22Rv1 (cell line): ENCODE results near the gene NAV2.

Experiments
- H3K27ac ChIP-seq: fragments of 450-650 bp; 2 replicates; pipeline ENCODE4 v1.5.1; 2017
- CTCF ChIP-seq: fragments of 450-650 bp; IDR thresholded peaks from 2 replicates; pipeline ENCODE4 v1.5.1; 2017; ENCODE audit warnings: mild to moderate bottlenecking
- ZFX ChIP-seq: fragments of 450-650 bp; IDR thresholded peaks from 2 replicates; pipeline ENCODE4 v1.6.1; 2017; ENCODE audit warnings: antibody characterized with exemption, borderline replicate concordance

Gene NAV2

GRCh38 chr11:19970944-19971343 lies 258.3 kb downstream of the NAV2 start:
- no peak overlapping the region for H3K27ac ChIP-seq
- TF ChIP-seq CTCF (no peak), ZFX (no peak)

DNA sequence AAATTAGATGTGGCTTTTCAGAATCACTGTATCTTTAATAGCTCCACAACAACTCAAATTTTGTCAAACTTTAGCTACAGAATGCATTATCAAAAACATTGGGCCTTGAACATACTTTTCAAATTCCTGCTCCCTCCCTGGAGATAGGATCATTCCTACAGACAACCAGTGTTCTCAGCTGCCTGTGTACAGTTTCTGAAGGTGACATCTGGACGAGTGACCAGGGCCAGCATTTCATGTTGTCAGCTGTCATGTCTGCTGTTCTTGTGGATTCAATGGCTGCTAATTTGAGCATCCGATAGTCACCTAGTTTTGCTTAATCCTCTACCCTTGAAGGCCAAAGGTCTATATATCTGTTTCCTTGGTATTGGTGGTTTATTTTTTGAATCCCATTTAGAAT lies 259.5 kb downstream of the NAV2 start:
- TF ChIP-seq CTCF (no peak), ZFX (no peak)
- no peak overlapping the region for H3K27ac ChIP-seq

DNA sequence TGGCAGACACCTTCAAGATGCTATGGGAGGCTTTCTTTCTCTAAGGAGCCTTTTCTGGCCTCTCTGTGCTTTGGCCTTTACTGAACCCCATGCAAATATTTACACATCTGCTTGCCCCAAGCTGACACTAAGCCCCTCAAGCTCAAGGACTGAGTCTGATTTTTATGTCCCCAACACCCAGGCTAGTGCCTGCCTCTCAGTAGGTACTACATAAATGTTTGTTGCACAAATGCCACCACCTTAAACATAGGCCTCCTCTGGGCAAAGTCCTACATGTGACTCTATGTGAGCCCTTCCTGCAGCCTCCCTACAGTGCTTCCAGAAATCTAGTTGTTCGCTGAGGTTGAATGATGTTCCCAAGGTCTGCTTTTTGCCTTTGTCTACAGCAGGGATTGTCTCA lies 260.0 kb downstream of the NAV2 start:
- H3K27ac ChIP-seq = no peak overlapping the region
- TF ChIP-seq ZFX (no peak), CTCF (no peak)

GRCh38 chr11:19973136-19973635 lies 260.5 kb downstream of the NAV2 start:
- TF ChIP-seq CTCF (no peak), ZFX (no peak)
- H3K27ac ChIP-seq = no peak overlapping the region

- no peak overlapping the region for H3K27ac ChIP-seq
- no peak for TF ChIP-seq CTCF
- no peak for TF ChIP-seq ZFX
These were observed 262.2 kb downstream of the NAV2 start for GRCh38 chr11:19974886-19975285.

DNA sequence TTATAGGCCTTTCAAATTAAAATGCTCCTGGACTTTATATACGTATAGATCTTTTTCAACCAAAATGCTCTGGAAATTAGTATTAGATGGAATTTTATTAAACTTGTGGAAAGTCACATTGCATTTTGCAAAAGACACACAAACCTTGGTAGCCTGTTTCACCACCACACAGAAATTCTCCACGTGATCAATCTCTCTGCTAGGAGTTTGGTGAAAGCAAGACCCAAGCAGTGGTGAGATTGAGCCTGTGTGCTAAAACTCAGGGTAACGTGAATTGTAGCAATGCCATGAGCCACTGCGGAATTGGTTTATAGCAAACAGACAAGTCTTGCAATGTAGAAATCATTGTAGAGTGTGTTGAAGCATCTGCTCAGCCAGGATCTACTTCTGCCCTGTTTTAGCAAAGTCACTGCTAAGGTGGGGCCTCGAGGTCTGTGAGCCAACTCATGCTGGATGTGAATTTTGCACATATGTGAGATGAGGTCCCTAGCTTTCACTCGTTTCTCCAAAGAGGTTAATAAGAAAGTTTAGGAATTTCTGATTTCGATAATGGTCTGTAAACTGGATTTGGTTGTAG lies 262.9 kb downstream of the NAV2 start:
- no peak overlapping the region for H3K27ac ChIP-seq
- TF ChIP-seq CTCF = no peak
- no peak for TF ChIP-seq ZFX

DNA sequence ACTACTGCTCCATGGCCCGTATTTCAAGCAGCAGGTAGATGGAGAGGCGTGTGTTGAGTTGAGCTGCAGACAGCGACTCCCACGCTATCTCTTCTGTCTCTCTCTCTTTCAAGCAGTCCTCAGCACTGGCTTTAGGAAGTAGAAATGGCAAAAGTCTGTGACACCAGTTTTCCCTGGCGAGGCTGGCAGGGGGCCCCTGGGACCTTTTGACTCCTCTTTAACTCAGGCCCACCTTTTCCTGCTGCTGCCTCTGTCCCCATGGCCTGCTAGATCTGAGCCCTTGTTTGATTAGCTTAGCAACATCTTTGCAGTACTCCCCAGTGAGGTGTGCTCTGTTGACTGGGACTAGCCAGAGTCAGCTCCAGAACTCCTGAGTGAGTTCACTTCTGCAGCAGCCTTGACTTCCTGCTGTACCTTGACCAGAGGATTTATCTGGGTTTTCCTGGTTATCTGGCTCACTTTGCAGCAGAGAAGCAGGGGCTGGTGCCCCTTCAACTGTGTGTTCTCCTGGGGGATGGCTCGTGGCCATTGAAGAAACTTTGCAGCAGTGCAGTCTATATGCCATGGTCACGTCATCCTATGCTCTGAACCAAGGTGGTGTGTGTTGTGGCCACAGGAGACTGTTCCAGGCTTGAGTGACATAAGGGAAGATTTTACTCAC lies 263.8 kb downstream of the NAV2 start:
- H3K27ac ChIP-seq = no peak overlapping the region
- TF ChIP-seq ZFX (no peak), CTCF (no peak)
